Trophoblast cell (in vitro differentiated cells and primary cell): ENCODE results near the gene RTN4R.
A peak's percentile ranks its signal among the peaks of the same experiment; 100 is the strongest.

ENCODE experiments used
- DNase-seq, 2 donors: peaks; one replicate each; pipeline ENCODE4 v3.0.0-alpha.2; 2016
- H2AFZ ChIP-seq: 2 replicates; pipeline ENCODE4 v1.6.1; 2013; ENCODE audit warnings: low read length, moderate library complexity, mild to moderate bottlenecking; ENCODE audit not compliant: insufficient read depth, poor library complexity
- H2AK5ac ChIP-seq: 2 replicates; pipeline ENCODE4 v1.6.1; 2013; ENCODE audit warnings: mild to moderate bottlenecking, low read length
- H2BK120ac ChIP-seq: 2 replicates; pipeline ENCODE4 v1.6.1; 2013; ENCODE audit warnings: low read length, mild to moderate bottlenecking, moderate library complexity; ENCODE audit not compliant: insufficient read depth, poor library complexity
- H2BK12ac ChIP-seq: 2 replicates; pipeline ENCODE4 v1.6.1; 2013; ENCODE audit warnings: mild to moderate bottlenecking, low read length, moderate library complexity
- H2BK5ac ChIP-seq: 2 replicates; pipeline ENCODE4 v1.6.1; 2013; ENCODE audit warnings: low read length, low read depth, moderate library complexity, mild to moderate bottlenecking; ENCODE audit not compliant: poor library complexity
- H3K14ac ChIP-seq: 2 replicates; pipeline ENCODE4 v1.6.1; 2013; ENCODE audit warnings: mild to moderate bottlenecking, low read length
- H3K18ac ChIP-seq: 2 replicates; pipeline ENCODE4 v1.6.1; 2013; ENCODE audit warnings: mild to moderate bottlenecking, low read length
- H3K23ac ChIP-seq: 2 replicates; pipeline ENCODE4 v1.6.1; 2013; ENCODE audit warnings: low read length
- H3K27ac ChIP-seq: 2 replicates; pipeline ENCODE4 v1.5.1; 2013; ENCODE audit warnings: low read depth, mild to moderate bottlenecking, inconsistent platforms, low read length, moderate library complexity
- H3K27me3 ChIP-seq: 2 replicates; pipeline ENCODE4 v1.6.1; 2013; ENCODE audit warnings: inconsistent platforms, mild to moderate bottlenecking, low read length, moderate library complexity; ENCODE audit not compliant: insufficient read depth
- H3K36me3 ChIP-seq, 2 experiments: 1 replicate in 1 of 2; 2 replicates in 1 of 2; pipeline ENCODE4 v1.6.1; 2013; ENCODE audit warnings: low read length in 2 of 2, mild to moderate bottlenecking in 2 of 2, moderate library complexity in 1 of 2; ENCODE audit not compliant: insufficient read depth in 2 of 2, control insufficient read depth in 1 of 2
- H3K4ac ChIP-seq: 2 replicates; pipeline ENCODE4 v1.6.1; 2013; ENCODE audit warnings: low read depth, mild to moderate bottlenecking, low read length, moderate library complexity
- H3K4me1 ChIP-seq, 2 experiments: 1 replicate in 1 of 2; 2 replicates in 1 of 2; pipeline ENCODE4 v1.6.1; 2013; ENCODE audit warnings: low read length in 2 of 2, mild to moderate bottlenecking in 2 of 2, moderate library complexity in 1 of 2; ENCODE audit not compliant: insufficient read depth in 2 of 2, control insufficient read depth in 1 of 2
- H3K4me2 ChIP-seq: 2 replicates; pipeline ENCODE4 v1.6.1; 2013; ENCODE audit warnings: inconsistent platforms, mild to moderate bottlenecking, low read length, moderate library complexity
- H3K4me3 ChIP-seq: 2 replicates; pipeline ENCODE4 v1.5.1; 2013; ENCODE audit warnings: mild to moderate bottlenecking, low read depth, low read length, inconsistent platforms
- H3K79me1 ChIP-seq: one replicate; pipeline ENCODE4 v1.6.1; 2013; ENCODE audit warnings: low read length
- H3K79me2 ChIP-seq: 2 replicates; pipeline ENCODE4 v1.6.1; 2013; ENCODE audit warnings: low read length, mild to moderate bottlenecking; ENCODE audit not compliant: control insufficient read depth, insufficient read depth, poor library complexity
- H3K9ac ChIP-seq: 2 replicates; pipeline ENCODE4 v1.6.1; 2013; ENCODE audit warnings: mild to moderate bottlenecking, low read length
- H3K9me3 ChIP-seq: 2 replicates; pipeline ENCODE4 v1.6.1; 2013; ENCODE audit warnings: low read depth, mild to moderate bottlenecking, control low read depth, inconsistent platforms, low read length; ENCODE audit not compliant: insufficient read depth
- H4K12ac ChIP-seq: 2 replicates; pipeline ENCODE4 v1.6.1; 2013; ENCODE audit warnings: low read depth, mild to moderate bottlenecking, low read length, moderate library complexity
- H4K8ac ChIP-seq: 2 replicates; pipeline ENCODE4 v1.6.1; 2013; ENCODE audit warnings: low read depth, mild to moderate bottlenecking, low read length, moderate library complexity
- H4K91ac ChIP-seq: one replicate; pipeline ENCODE4 v1.6.1; 2013; ENCODE audit warnings: low read depth, mild to moderate bottlenecking, low read length, moderate library complexity
- WGBS: extraction: QIAGEN DNeasy Blood & Tissue Kit; methylation state at CpG from one replicate; pipeline ENCODE4 v1.1.7; 2013; ENCODE audit warnings: missing lambda C conversion rate; ENCODE audit not compliant: insufficient read length, insufficient coverage; ENCODE audit errors: extremely low coverage; 5-methylcytosine and 5-hydroxymethylcytosine counted together

RTN4R gene

GRCh38 chr22:20226077-20226716, 41.9 kb downstream of the RTN4R start:
- Histone ChIP-seq H3K36me3 (no peaks in the 10 kb centered on the region), H3K9ac (no peak overlapping the region), H4K91ac (no peak overlapping the region), H3K27ac (no peak overlapping the region), H3K4me1 (no peaks in the 10 kb centered on the region), H3K23ac (no peak overlapping the region), H2AK5ac (no peak overlapping the region), H3K4ac (no peak overlapping the region), H4K8ac (no peak overlapping the region), H3K4me3 (peak overlapping the region; percentile 10), H2BK12ac (no peak overlapping the region), H3K79me1 (no peaks in the 10 kb centered on the region), H2BK120ac (no peak overlapping the region), H3K4me2 (no peak overlapping the region), H3K27me3 (no peaks in the 10 kb centered on the region), H4K12ac (no peak overlapping the region), H3K79me2 (no peaks in the 10 kb centered on the region), H3K9me3 (peaks cover 14% of the 10 kb centered on the region), H2AFZ (no peak overlapping the region), H3K18ac (no peak overlapping the region), H2BK5ac (no peak overlapping the region), H3K14ac (no peak overlapping the region)
- DNase-seq, result no peak
- WGBS, result no CpG with 5 or more reads among the region's 14 CpGs

- Histone ChIP-seq H3K27ac (no peak overlapping the region), H3K4ac (no peak overlapping the region), H3K79me2 (no peaks in the 10 kb centered on the region), H3K4me3 (peak overlapping the region; percentile 10), H3K4me1 (no peaks in the 10 kb centered on the region), H4K91ac (no peak overlapping the region), H3K9me3 (peaks cover 14% of the 10 kb centered on the region), H4K12ac (no peak overlapping the region), H2BK120ac (no peak overlapping the region), H3K36me3 (no peaks in the 10 kb centered on the region), H3K9ac (no peak overlapping the region), H2AK5ac (no peak overlapping the region), H2BK12ac (no peak overlapping the region), H3K79me1 (no peaks in the 10 kb centered on the region), H3K27me3 (no peaks in the 10 kb centered on the region), H2BK5ac (no peak overlapping the region), H3K14ac (no peak overlapping the region), H3K18ac (no peak overlapping the region), H2AFZ (no peak overlapping the region), H3K23ac (no peak overlapping the region), H3K4me2 (no peak overlapping the region), H4K8ac (no peak overlapping the region)
- no peak for DNase-seq
- WGBS, result no CpG with 5 or more reads among the region's 2 CpGs
Measured at GRCh38 chr22:20225693-20225966, 42.5 kb downstream of the RTN4R start.

GRCh38 chr22:20224917-20225692, 43.0 kb downstream of the RTN4R start:
- H3K14ac ChIP-seq, result no peak overlapping the region
- no peak overlapping the region for H4K91ac ChIP-seq
- DNase-seq, result no peak
- no peak overlapping the region for H2BK12ac ChIP-seq
- no peaks in the 10 kb centered on the region for H3K79me1 ChIP-seq
- H2BK5ac ChIP-seq, result no peak overlapping the region
- peaks cover 17% of the 10 kb centered on the region for H3K9me3 ChIP-seq
- no CpG with 5 or more reads among the region's 18 CpGs for WGBS
- H3K27ac ChIP-seq, result no peak overlapping the region
- no peak overlapping the region for H2AK5ac ChIP-seq
- no peak overlapping the region for H3K4me2 ChIP-seq
- H2AFZ ChIP-seq, result no peak overlapping the region
- no peak overlapping the region for H3K23ac ChIP-seq
- H4K8ac ChIP-seq, result no peak overlapping the region
- no peak overlapping the region for H3K4ac ChIP-seq
- H3K9ac ChIP-seq, result no peak overlapping the region
- peak overlapping the region; percentile 10 for H3K4me3 ChIP-seq
- H2BK120ac ChIP-seq, result no peak overlapping the region
- no peak overlapping the region for H3K18ac ChIP-seq
- H3K36me3 ChIP-seq, result no peaks in the 10 kb centered on the region
- no peaks in the 10 kb centered on the region for H3K4me1 ChIP-seq
- no peaks in the 10 kb centered on the region for H3K79me2 ChIP-seq
- no peaks in the 10 kb centered on the region for H3K27me3 ChIP-seq
- H4K12ac ChIP-seq, result no peak overlapping the region

GRCh38 chr22:20224256-20224626, 43.9 kb downstream of the RTN4R start:
- no CpG with 5 or more reads among the region's 3 CpGs for WGBS
- no peak overlapping the region for H4K91ac ChIP-seq

More at GRCh38 chr22:20224256-20224626, 43.9 kb downstream of the RTN4R start:
- DNase-seq, result no peak
- Histone ChIP-seq H2BK12ac (no peak overlapping the region), H3K27me3 (no peaks in the 10 kb centered on the region), H3K27ac (no peak overlapping the region), H3K9me3 (peaks cover 24% of the 10 kb centered on the region), H3K36me3 (no peaks in the 10 kb centered on the region), H3K23ac (no peak overlapping the region), H3K4me2 (no peak overlapping the region), H3K14ac (no peak overlapping the region), H3K18ac (no peak overlapping the region), H3K79me1 (no peaks in the 10 kb centered on the region), H3K9ac (no peak overlapping the region), H2AK5ac (no peak overlapping the region), H2BK5ac (no peak overlapping the region), H2AFZ (no peak overlapping the region), H3K79me2 (no peaks in the 10 kb centered on the region), H4K8ac (no peak overlapping the region), H3K4me3 (no peak overlapping the region), H3K4ac (no peak overlapping the region), H3K4me1 (no peaks in the 10 kb centered on the region), H4K12ac (no peak overlapping the region), H2BK120ac (no peak overlapping the region)
